NCI-H1048 (cell line): ENCODE results near the gene PDIA2.

ENCODE experiments used
- DNase-seq: peaks from one replicate; lab custom pipeline; 2025; lab: John Stamatoyannopoulos, UW

Gene PDIA2

DNA sequence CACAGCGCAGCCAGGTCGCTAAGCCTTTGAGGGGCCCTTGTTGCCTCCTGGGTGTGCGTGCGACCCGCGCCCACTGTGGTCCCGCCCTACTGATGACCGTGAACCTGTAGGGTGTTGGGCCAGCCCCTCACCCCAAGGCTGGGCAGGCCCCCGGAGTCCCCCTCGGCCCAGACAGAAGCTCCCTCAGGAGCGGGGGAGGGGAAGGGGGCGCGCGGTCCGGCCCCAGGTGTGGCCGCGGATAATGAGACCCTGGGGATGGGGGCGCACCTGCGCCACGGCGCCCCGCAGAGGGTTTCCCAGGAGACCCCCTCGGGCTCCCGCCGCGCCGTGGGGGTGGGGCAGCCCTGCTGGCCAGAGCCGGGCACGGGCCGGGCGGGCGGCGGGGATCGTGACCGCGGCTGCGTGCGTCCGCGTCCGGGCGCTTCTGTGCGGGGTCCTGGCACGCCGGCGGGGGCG, 2.9 kb upstream of the PDIA2 start:
- no peak for DNase-seq

DNA sequence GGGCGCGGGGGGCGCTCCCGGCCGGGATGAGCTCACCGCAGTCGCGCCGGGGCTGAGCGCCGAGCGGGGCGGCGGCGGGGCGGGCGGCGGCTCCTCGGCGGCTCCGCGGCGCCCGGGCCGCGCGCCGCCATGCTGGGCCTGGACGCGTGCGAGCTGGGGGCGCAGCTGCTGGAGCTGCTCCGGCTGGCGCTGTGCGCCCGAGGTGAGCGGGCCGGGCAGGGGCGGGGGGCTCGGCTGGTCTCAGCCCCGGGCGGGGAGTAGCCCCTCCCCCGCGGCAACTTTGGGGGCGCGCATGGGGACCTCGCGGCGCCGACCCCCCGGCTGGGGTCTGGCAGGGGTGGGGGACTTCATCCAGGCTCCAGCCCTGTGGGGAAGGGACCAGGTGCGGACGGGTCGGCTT, 2.4 kb upstream of the PDIA2 start, which contains the start of gene ARHGDIG:
TSS of gene ARHGDIG (plus strand) at position 40 of the 400 bp plus-strand sequence. CDS start at position 130, 90 bp downstream.
- DNase-seq = no peak

DNA sequence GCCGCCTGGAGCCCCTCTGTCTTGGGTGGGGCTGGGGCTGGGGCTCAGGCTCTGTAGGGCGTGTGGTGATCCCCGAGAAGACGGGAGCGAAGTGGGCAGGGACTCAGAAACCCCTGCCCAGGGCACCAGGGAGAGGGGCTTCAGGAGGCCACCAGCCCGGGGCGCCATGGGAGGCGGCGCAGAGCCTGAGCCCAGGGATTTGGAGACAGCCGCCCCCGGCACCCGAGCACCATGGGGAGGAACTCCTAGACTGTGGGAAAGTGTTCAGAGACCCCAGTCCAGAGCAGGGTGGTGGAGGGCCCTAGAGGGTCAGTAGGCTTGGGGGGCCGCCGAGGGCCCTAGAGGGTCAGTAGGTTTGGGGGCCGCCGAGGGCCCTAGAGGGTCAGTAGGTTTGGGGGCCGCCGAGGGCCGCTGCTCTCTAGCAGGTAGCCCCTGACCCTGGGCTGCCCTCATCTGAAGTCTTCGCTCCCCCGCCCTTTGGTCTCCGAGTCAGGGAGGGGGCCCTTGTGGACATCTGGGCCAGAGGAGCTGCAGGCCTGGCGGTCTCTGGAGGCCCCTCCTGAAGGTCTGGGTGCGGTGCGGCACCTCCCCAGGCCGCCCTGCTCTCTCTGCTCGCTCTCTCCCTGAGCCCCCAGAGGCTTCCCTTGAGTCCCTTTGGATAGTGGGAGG, 1.8 kb upstream of the PDIA2 start:
- DNase-seq = no peak

DNA sequence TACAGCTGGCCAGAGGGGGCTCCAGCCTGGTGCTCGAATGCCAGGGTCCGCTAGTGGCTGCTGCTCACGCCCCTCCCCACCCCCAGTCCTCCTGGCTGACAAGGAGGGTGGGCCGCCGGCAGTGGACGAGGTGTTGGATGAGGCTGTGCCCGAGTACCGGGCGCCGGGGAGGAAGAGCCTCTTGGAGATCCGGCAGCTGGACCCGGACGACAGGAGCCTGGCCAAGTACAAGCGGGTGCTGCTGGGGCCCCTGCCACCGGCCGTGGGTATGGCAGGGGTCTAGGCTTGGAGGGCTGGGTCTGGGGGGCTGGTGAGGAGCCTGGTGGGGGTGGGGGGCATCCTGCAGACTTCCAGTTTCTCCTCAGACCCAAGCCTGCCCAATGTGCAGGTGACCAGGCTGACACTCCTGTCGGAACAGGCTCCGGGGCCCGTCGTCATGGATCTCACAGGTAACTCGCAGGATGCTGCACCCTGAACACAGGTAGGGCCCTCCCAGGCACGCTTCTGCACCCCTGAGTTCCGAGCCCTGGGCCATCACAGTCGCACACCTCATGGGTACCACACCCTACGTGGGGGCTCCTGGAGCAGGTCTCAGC, 1.2 kb upstream of the PDIA2 start:
- DNase-seq = no peak

DNA sequence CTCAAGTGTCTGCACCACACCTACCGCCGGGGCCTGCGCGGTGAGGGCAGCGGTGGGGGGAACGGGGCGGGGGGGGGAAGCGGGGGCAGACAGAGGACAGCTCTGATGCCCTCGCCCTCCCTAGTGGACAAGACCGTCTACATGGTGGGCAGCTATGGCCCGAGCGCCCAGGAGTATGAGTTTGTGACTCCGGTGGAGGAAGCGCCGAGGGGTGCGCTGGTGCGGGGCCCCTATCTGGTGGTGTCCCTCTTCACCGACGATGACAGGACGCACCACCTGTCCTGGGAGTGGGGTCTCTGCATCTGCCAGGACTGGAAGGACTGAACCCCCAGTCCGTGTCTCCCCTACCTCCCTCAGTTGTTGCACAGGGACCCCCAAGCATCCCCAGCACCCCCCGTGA, 473 bp upstream of the PDIA2 start:
- no peak for DNase-seq

DNA sequence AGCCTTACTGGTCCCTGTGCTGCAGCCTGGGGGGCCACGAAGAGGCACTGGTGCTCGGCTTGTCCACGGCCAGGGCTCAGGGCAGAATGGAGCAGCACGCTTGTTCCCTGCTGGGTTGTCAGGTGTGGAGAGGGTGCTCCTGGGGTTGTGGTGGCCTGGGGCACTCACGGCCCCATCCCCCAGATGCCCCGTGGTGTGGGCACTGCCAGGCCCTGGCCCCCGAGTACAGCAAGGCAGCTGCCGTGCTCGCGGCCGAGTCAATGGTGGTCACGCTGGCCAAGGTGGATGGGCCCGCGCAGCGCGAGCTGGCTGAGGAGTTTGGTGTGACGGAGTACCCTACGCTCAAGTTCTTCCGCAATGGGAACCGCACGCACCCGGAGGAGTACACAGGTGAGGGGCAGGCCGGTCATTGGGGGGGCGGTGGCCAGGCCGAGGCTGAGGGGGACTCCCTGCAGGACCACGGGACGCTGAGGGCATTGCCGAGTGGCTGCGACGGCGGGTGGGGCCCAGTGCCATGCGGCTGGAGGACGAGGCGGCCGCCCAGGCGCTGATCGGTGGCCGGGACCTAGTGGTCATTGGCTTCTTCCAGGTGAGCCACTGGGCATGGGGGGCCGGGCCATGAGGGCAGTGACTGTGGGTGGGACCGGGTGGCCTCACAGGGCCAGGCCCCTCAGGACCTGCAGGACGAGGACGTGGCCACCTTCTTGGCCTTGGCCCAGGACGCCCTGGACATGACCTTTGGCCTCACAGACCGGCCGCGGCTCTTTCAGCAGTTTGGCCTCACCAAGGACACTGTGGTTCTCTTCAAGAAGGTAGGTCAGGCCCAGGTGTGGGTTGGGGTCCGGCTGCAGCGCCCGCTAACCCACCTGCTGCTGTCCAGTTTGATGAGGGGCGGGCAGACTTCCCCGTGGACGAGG, 1.5 kb downstream of the PDIA2 start:
- DNase-seq = no peak

DNA sequence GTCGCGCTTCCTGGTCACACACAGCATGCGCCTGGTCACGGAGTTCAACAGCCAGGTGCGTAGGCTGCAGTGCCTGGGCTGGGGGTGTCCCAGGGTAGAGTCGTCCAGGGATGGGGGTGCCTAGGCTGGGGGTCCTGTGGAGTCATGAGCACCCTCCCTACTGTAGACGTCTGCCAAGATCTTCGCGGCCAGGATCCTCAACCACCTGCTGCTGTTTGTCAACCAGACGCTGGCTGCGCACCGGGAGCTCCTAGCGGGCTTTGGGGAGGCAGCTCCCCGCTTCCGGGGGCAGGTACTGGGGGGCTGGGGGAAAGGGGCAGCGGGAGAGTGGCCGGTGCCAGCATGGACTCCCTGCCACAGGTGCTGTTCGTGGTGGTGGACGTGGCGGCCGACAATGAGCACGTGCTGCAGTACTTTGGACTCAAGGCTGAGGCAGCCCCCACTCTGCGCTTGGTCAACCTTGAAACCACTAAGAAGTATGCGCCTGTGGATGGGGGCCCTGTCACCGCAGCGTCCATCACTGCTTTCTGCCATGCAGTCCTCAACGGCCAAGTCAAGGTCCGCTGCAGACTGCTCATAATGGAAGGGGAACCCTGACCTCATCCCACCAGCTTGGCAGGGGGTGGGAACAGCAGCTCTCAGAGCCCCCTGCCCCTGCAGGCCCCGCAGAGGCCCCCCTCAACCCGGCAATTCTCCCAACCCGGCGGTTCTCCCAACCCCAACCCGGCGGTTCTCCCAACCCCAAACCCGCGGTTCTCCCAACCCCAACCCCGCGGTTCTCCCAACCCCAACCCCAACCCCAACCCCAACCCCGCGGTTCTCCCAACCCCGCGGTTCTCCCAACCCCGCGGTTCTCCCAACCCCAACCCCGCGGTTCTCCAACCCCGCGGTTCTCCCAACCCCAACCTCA, 2.4 kb downstream of the PDIA2 start:
- DNase-seq = no peak

GRCh38 chr16:286491-287297, 3.7 kb downstream of the PDIA2 start:
- no peak for DNase-seq

DNA sequence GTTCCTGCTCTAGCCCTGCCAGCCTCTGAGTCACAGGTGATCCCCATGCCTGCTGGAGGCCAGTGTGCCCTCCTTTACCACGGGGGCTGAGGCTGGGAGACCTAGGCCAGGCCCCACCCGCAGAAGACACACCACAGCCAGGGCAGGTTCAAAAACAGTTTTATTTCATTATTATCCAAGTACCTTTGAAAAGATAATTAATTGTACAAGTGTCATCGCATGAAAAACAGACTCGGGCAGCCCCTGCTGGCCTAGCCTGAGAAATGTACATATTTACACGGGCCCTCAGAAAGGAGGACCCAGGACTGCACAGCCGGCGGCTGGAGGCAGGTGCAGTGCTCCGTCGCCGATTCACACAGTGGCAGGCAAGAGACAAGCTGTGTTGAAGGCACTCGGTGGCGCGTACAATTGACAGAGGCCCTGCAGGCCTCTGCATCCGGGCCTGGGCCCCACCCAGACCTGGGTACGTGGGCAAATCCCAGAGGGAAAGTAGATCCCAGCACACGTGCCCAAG, 4.4 kb downstream of the PDIA2 start:
- DNase-seq = no peak

GRCh38 chr16:287981-288920, 5.3 kb downstream of the PDIA2 start:
- DNase-seq = no peak

DNA sequence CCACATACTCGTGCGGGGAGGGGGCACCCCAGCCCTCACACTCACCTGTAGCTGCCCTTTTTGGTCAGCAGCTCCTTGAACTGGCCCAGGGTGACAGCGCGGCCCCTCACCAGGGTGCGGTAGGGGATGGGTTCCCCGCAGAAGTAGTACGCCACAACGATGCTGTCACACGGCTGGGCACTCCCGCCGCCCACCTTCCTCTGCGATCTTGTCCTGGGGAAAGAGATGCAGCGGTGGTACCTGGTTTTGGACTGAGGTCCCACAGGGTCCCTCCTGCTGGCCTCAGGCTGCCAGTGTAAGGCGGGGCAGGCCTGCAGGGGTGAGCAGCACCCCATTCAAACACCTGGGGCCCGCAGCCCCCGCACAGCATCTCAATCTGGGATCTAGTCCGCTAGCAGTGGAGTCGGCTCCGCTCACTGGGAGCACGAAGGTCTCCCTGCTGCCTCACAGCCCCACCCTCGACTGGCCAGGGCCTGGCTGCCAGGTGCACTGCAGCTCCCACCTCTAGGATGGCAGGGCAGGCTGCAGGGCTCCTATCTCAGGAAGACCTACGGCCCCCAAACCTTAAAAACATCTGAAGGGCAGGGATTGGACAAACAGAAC, 6.5 kb downstream of the PDIA2 start:
- DNase-seq = no peak

GRCh38 chr16:290015-290680, 7.2 kb downstream of the PDIA2 start:
- DNase-seq = no peak

GRCh38 chr16:290681-291405, 7.9 kb downstream of the PDIA2 start:
- DNase-seq = no peak

- DNase-seq = no peak
Observed at GRCh38 chr16:291539-291938, 8.6 kb downstream of the PDIA2 start.

DNA sequence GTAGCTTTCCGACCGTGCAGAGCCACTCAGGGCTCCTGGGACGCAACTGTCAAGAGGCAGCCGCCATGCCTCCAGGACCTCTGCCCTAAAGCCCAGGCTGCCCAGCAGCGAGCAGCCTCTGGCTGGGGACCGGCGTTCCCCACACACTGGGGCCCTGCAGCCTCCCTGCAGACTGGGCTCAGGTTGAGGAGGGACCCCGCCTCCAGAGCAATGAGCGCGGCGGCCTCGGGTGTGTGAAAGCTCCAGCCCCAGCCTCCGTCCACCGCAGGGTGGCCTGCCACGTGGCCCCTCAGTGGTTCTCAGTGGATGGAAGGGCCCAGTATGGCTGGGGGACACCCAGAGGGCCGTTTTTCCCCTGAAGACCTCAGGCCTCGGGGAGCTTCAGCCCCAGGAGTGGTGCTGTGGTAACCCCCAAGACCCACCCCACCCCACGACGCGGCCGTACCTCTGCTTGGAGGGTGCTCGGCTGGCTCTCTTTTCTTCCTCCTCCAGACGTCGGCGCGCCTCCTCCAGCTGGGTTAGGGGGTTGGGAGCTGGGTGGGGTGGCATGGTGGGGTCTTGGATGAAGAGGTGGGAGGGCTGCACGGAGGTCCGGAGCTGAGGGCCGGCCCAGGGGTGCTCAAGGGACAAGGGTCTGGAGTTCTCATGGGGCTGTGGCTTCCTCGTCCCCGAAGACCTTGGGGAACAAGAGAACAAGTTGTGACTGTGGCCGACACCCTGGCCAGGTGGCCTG, 10.2 kb downstream of the PDIA2 start:
- DNase-seq = no peak

DNA sequence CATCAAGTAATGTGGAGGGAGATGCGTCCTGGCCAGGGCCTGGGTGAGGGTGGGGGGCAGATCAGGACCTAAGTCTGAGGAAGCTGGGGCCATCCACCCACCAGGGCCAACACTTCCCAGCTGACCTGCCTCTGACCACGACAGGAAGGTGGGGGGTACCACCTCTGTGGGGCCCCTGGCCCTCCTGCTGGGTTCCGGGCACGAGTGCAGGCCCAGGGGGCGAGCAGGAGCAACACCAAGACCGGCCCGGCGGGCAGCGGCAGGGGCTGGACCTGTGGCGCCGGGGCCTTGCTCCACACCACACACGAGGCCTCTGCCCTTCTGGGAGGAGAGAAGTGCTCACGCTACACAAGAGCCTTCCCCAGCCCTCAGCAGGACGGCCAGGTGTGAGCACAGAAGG, 13.3 kb downstream of the PDIA2 start:
- DNase-seq = no peak
